NB4 (cell line): ENCODE data around the gene RBM17.

ENCODE experiments used
- CTCF ChIP-seq: IDR thresholded peaks from one replicate; pipeline ENCODE4 v1.5.1; 2012; ENCODE audit warnings: low read depth, low read length
- MYC ChIP-seq: IDR thresholded peaks from 2 replicates; pipeline ENCODE4 v1.6.1; 2011; ENCODE audit warnings: low read depth, low read length
- POLR2A ChIP-seq: IDR thresholded peaks from 2 replicates; pipeline ENCODE4 v1.6.1; 2011; ENCODE audit warnings: mild to moderate bottlenecking; ENCODE audit not compliant: insufficient read length; ENCODE audit errors: extremely low read depth
- TF ChIP-seq, protein P1 (sequence below): IDR thresholded peaks from 2 replicates; pipeline ENCODE4 v1.6.1; 2011; ENCODE audit warnings: low read depth, low read length

- TF ChIP-seq CTCF (no peak), POLR2A (no peak), MYC (no peak)
- TF ChIP-seq, protein P1, sequence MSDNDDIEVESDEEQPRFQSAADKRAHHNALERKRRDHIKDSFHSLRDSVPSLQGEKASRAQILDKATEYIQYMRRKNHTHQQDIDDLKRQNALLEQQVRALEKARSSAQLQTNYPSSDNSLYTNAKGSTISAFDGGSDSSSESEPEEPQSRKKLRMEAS = no peak
Measured at GRCh38 chr10:6045314-6045848, 43.5 kb upstream of the RBM17 start.
